Measurements from ENCODE around the gene RPUSD2.

DNA sequence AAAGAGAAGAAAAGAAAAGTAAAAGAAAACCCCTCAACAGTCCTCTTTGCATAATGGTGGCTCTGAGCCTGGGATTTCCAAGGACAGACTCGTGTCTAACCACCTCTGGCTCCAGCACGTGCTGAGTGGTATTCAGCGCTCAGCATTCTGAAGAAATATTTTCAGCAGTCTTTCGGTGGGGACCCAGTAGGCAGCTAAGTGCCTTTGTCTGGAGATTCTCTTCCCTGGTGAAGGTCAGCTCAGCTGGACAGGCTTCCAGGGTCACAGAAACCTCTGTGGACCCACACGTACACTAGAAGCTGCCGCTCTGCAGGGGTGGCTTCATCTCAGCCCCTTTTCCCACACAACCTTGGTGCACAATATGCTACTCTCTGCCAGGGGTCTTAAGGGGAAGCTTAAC lies 40.3 kb upstream of the RPUSD2 start:
- TF ChIP-seq POLR2AphosphoS5 (IDR thresholded peaks at IDR 0.05; ENCODE audit: low read depth, low read length) (no peak), TAF1 (IDR thresholded peaks at IDR 0.05; ENCODE audit: borderline replicate concordance, low read depth, low read length) (no peak)
